ENCODE results near the gene GABRA5.

The GABRA5 gene

GRCh38 chr15:26877831-26878230 is 11.0 kb downstream of the GABRA5 start:
- TF ChIP-seq CTCF (IDR thresholded peaks at IDR 0.05): no peak
- no peak for TF ChIP-seq ZFX (IDR thresholded peaks at IDR 0.05; ENCODE audit: borderline replicate concordance)
- no peak overlapping the region for H3K27ac ChIP-seq

GRCh38 chr15:26879706-26880105 is 12.8 kb downstream of the GABRA5 start:
- no peak overlapping the region for H3K27ac ChIP-seq
- TF ChIP-seq CTCF (IDR thresholded peaks at IDR 0.05) (no peak), ZFX (IDR thresholded peaks at IDR 0.05; ENCODE audit: borderline replicate concordance) (no peak)

GRCh38 chr15:26882112-26882511 is 15.2 kb downstream of the GABRA5 start:
- H3K27ac ChIP-seq: no peak overlapping the region
- no peak for TF ChIP-seq CTCF (IDR thresholded peaks at IDR 0.05)
- no peak for TF ChIP-seq ZFX (IDR thresholded peaks at IDR 0.05; ENCODE audit: borderline replicate concordance)

- TF ChIP-seq ZFX (IDR thresholded peaks at IDR 0.05; ENCODE audit: borderline replicate concordance) (no peak), CTCF (IDR thresholded peaks at IDR 0.05) (no peak)
These were observed 15.9 kb downstream of the GABRA5 start for GRCh38 chr15:26882616-26883365.

GRCh38 chr15:26883466-26883865 is 16.6 kb downstream of the GABRA5 start:
- H3K27ac ChIP-seq: no peak overlapping the region
- TF ChIP-seq ZFX (IDR thresholded peaks at IDR 0.05; ENCODE audit: borderline replicate concordance) (no peak), CTCF (IDR thresholded peaks at IDR 0.05) (no peak)

More at GRCh38 chr15:26882616-26883365, 15.9 kb downstream of the GABRA5 start:
- no peak overlapping the region for H3K27ac ChIP-seq

- TF ChIP-seq ZFX (IDR thresholded peaks at IDR 0.05; ENCODE audit: borderline replicate concordance) (no peak), CTCF (IDR thresholded peaks at IDR 0.05) (no peak)
- no peak overlapping the region for H3K27ac ChIP-seq
These were observed 19.7 kb downstream of the GABRA5 start for GRCh38 chr15:26886566-26886965.

- no peak for TF ChIP-seq CTCF (IDR thresholded peaks at IDR 0.05)
- TF ChIP-seq ZFX (IDR thresholded peaks at IDR 0.05; ENCODE audit: borderline replicate concordance): no peak
- H3K27ac ChIP-seq: no peak overlapping the region
These were observed 21.2 kb downstream of the GABRA5 start for GRCh38 chr15:26887926-26888666.
